Measurements from ENCODE around the gene NEK1. TPM values are rescaled to one million over a fixed set of nuclear protein-coding genes. Genes with fewer than 3 reads are reported as not detected.
A peak's percentile ranks its signal among the peaks of the same experiment; 100 is the strongest.

The NEK1 gene
- total and polyA plus RNA-seq, 2 of the 8 experiments (the other 6 are each of a cell fraction or from before 2014, with no cell fraction given), result 3.9 to 11.7 TPM

GRCh38 chr4:169659716-169660670 is 47.6 kb upstream of the NEK1 start:
- H4K5ac ChIP-seq (ENCODE audit: insufficient read length, low read depth, low read length), result peak overlapping the region; percentile 63
- H2AFZ ChIP-seq (ENCODE audit: low read length), result peak overlapping the region; percentile 74
- no peak overlapping the region for H3K56ac ChIP-seq (replicated peaks; ENCODE audit: insufficient read length, low read depth, low read length)
- no peak overlapping the region for H3K14ac ChIP-seq (ENCODE audit: insufficient read length)
- H3K27me3 ChIP-seq (replicated peaks in 1 of 4; ENCODE audit: control insufficient read depth in 3 of 4, extremely low read depth in 1 of 4, insufficient read depth in 3 of 4, low read length in 3 of 4), result no peaks in the 10 kb centered on the region
- peak overlapping the region; percentile 54 to 80 (median 70) for H3K9ac ChIP-seq (replicated peaks in 1 of 4; ENCODE audit: extremely low read depth in 1 of 4, low read depth in 3 of 4, low read length in 3 of 4)
- peak overlapping the region; percentile 67 for H3K27ac ChIP-seq (ENCODE audit: low read depth, low read length)
- no peak overlapping the region for H4K8ac ChIP-seq (ENCODE audit: extremely low read depth, insufficient read depth, low read length)
- peak overlapping the region; percentile 27 to 56 (median 37) for H3K4me3 ChIP-seq (ENCODE audit: extremely low read depth in 1 of 4, insufficient read depth in 2 of 4, low read depth in 3 of 4, low read length in 4 of 4)
- no peak overlapping the region for H3K23ac ChIP-seq (ENCODE audit: insufficient read length)
- peaks cover 0 to 2% (median 2%) of the 10 kb centered on the region in 4 experiments; a peak in 3 of 7 replicates for H3K4me1 ChIP-seq (replicated peaks in 1 of 4; ENCODE audit: control insufficient read depth in 3 of 4, insufficient read depth in 4 of 4, low read length in 3 of 4)
- H3K4ac ChIP-seq (replicated peaks; ENCODE audit: insufficient read length, low read depth, low read length), result no peak overlapping the region
- peak overlapping the region; percentile 67 to 70 for H3K4me2 ChIP-seq (ENCODE audit: insufficient read depth in 1 of 2, low read depth in 2 of 2, low read length in 2 of 2)
- no peaks in the 10 kb centered on the region for H3K23me2 ChIP-seq (ENCODE audit: low read depth, low read length)
- DNase-seq (ENCODE audit: low read depth in 1 of 2, low spot score in 2 of 2) (peak in 1 of 2 experiments; percentile 7), FAIRE-seq (peak; percentile 92)
- H2BK12ac ChIP-seq (ENCODE audit: low read depth, low read length), result no peak overlapping the region; the same call in 1 of the 2 replicates
- no peaks in the 10 kb centered on the region for H3K9me3 ChIP-seq (ENCODE audit: insufficient read depth in 2 of 2, low read depth in 1 of 2, low read length in 1 of 2)
- ChIA-PET CTCF (ENCODE audit: partially characterized antibody) (interaction anchor here (0.7 to 2.2 kb wide), 5 partner anchors 40 to 63 kb away, joined by 3 to 8 read pairs (median 3); partner anchors contain the start of gene NEK1), POLR2A (ENCODE audit: partially characterized antibody) (interaction anchor here (0.6 to 2.4 kb wide), 4 partner anchors 11 to 145 kb away, joined by 4 to 12 read pairs (median 8); partner anchors contain the start of gene CLCN3)
- H3K79me2 ChIP-seq (ENCODE audit: control insufficient read depth in 1 of 2, insufficient read depth in 2 of 2, low read length in 2 of 2), result peaks cover 0 to 45% of the 10 kb centered on the region in 2 experiments; a peak in 2 of 4 replicates
- H3K18ac ChIP-seq (ENCODE audit: extremely low read depth, low read length), result no peak overlapping the region
- H3K36me3 ChIP-seq (ENCODE audit: control insufficient read depth in 2 of 4, insufficient read depth in 4 of 4, low read length in 3 of 4), result no peaks in the 10 kb centered on the region
- H2BK5ac ChIP-seq (ENCODE audit: low read depth, low read length), result 0 out of 2 replicates have a peak overlapping the region, but pooled peaks have one; percentile 16
- no peaks in the 10 kb centered on the region for H3K79me1 ChIP-seq (ENCODE audit: low read depth, low read length)
- H4K20me1 ChIP-seq (replicated peaks in 1 of 2; ENCODE audit: control insufficient read depth in 1 of 2, insufficient read depth in 2 of 2, low read length in 2 of 2), result no peaks in the 10 kb centered on the region
- 16% methylated on average over 14 of the region's 14 CpGs; no CpG with 5 or more reads in 1 of the 2 experiments for WGBS, 2 experiments (ENCODE audit: extremely low coverage in 1 of 2, insufficient coverage in 1 of 2, insufficient read length in 1 of 2, insufficient replicate concordance in 2 of 2, low coverage in 1 of 2, low lambda C conversion rate in 2 of 2, missing lambda C conversion rate in 1 of 2)
- no peak overlapping the region for H2AK5ac ChIP-seq (ENCODE audit: low read depth, low read length)
- no peak overlapping the region for H4K91ac ChIP-seq (replicated peaks; ENCODE audit: insufficient read length, low read length)
- no peak overlapping the region for H2BK120ac ChIP-seq (replicated peaks; ENCODE audit: low read depth, low read length)
- no peak overlapping the region for H2BK15ac ChIP-seq (ENCODE audit: low read length)
- H2BK20ac ChIP-seq (ENCODE audit: low read length), result no peak overlapping the region
- 0 out of 2 replicates have a peak, but pooled peaks have one; percentile 26 for TF ChIP-seq JUN (IDR thresholded peaks at IDR 0.05; ENCODE audit: low read depth, low read length)
- peak; percentile 60 for TF ChIP-seq CEBPB (IDR thresholded peaks at IDR 0.05; ENCODE audit: low read depth, low read length)
